ENCODE results near the gene CD320. TPM values are rescaled to one million over a fixed set of nuclear protein-coding genes. Genes with fewer than 3 reads are reported as not detected.

CD320 gene
- polyA plus RNA-seq, 1 experiment, result 22.6 TPM

DNA sequence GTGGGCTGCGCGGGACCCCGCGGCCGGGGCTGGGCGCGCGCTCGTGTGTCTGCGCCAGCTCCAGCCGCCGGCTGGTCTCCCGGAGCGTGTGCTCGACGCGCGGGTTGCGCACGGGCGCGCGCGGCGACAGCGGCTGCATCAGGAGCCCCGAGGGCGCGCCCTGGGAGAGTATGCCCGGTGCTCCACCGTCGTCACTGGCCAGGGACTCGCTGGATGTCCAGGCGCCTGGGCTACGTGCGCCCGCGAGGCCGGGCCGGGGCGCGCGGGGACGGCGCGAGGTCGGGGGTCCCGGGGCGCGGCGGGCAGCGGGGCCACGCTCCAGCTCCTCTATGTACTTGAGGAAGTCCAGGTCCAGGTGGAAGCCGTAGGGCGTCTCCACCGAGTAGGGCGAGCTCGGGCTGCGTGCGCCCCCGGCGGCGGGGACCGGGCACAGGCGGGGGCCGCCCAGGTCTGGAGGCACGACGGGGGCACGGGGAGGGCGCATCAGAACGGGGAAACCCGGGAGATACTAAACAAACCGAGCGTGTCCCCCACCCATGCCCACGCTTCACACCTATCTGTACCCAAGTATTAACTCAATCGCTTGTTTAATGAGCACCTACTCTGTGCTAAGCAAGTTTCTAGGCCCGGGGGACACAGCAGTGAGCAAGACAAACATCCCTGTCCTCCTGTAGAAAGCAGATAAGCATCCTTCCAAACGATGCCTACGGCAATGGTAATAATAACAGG lies 27.3 kb upstream of the CD320 start:
- no peaks in the 10 kb centered on the region; the same call in 1 of the 2 replicates for H3K9me3 ChIP-seq (ENCODE audit: control insufficient read depth, insufficient read depth, low read length)
- no peak for DNase-seq (ENCODE audit: low read depth, low spot score)
- H3K4me3 ChIP-seq (ENCODE audit: low read depth, low read length), result peak overlapping the region; percentile 32; the same call in 1 of the 2 replicates
- no peak overlapping the region for H3K27ac ChIP-seq (ENCODE audit: low read depth, low read length)
- TF ChIP-seq CTCF (IDR thresholded peaks at IDR 0.05; ENCODE audit: low read depth, low read length), result 0 out of 2 replicates have a peak, but pooled peaks have one; percentile 9
- CTCF ChIA-PET, result interaction anchor here (0.6 to 1.7 kb wide), 2 partner anchors 18 to 61 kb away, joined by 3 to 8 read pairs; no protein-coding TSS in a partner anchor
- POLR2A ChIA-PET, result interaction anchor here (0.5 to 2.5 kb wide), 6 partner anchors 8 to 259 kb away, joined by 3 to 11 read pairs (median 4); partner anchors contain the start of genes MARCHF2, NDUFA7 and RPS28
- H3K27me3 ChIP-seq (ENCODE audit: control insufficient read depth, insufficient read depth, low read length), result peaks cover 31% of the 10 kb centered on the region

DNA sequence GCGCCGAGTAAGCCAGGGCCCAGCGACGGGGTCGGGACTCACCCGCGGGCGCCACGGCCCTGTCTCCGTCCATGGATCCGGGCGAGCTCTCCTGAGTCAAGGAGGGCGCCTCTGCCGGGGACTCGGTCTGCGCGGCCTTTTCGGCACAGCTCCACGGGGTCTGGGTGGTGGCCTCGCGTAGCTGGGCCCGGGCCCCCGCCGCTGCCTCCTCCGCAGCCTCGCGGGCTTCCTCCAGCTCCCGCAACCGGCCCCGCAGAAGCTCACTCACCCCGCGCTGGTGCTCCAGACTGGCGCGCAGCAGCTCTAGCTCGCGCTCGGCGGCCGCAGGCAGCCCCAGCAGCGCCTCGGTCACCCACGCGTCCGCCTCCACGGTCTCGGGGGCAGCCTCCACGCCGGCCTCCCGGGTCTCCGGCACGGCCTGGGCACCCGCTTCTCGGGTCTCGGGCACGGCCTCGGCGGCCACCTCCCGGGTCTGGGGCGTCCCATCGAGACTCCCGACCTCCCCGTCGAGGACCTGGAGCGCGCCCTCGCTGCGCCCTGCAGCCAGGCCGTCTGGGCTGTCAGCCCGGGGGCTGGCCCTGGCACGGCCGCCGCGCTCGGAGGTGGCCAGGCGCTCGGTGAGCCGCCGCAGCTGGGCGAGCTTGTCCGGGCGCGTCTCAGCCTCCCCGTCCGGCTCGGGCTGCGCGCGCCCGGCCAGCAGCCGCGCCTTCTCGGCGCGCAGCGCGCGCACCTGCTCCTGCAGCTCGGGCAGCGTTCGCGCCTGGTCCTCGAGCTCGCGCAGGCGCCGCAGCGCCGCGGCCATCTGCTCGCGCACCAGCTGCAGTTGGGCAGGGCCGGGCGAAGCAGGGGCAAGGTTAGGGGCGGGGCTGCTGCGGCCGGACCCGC lies 26.5 kb upstream of the CD320 start:
- Histone ChIP-seq H3K4me3 (ENCODE audit: low read depth, low read length) (peak overlapping the region; percentile 32; the same call in 1 of the 2 replicates), H3K27me3 (ENCODE audit: control insufficient read depth, insufficient read depth, low read length) (peaks cover 27% of the 10 kb centered on the region), H3K9me3 (ENCODE audit: control insufficient read depth, insufficient read depth, low read length) (no peaks in the 10 kb centered on the region; the same call in 1 of the 2 replicates), H3K27ac (ENCODE audit: low read depth, low read length) (no peak overlapping the region)
- ChIA-PET POLR2A (interaction anchor here (0.5 to 2.5 kb wide), 6 partner anchors 9 to 89 kb away, joined by 3 to 11 read pairs (median 4); partner anchors contain the start of genes NDUFA7 and RPS28), CTCF (interaction anchor here (1.7 kb wide), 1 partner anchor 19 kb away, joined by 8 read pairs; no protein-coding TSS in a partner anchor)
- no peak for TF ChIP-seq CTCF (IDR thresholded peaks at IDR 0.05; ENCODE audit: low read depth, low read length)
- no peak for DNase-seq (ENCODE audit: low read depth, low spot score)

- POLR2A ChIA-PET, result interaction anchor here (1.3 to 2.5 kb wide), 3 partner anchors 8 to 12 kb away, joined by 3 to 11 read pairs (median 4); partner anchors contain the start of genes NDUFA7 and RPS28
- Histone ChIP-seq H3K27me3 (ENCODE audit: control insufficient read depth, insufficient read depth, low read length) (peaks cover 27% of the 10 kb centered on the region), H3K4me3 (ENCODE audit: low read depth, low read length) (no peak overlapping the region), H3K27ac (ENCODE audit: low read depth, low read length) (no peak overlapping the region), H3K9me3 (ENCODE audit: control insufficient read depth, insufficient read depth, low read length) (no peaks in the 10 kb centered on the region; the same call in 1 of the 2 replicates)
- no peak for TF ChIP-seq CTCF (IDR thresholded peaks at IDR 0.05; ENCODE audit: low read depth, low read length)
- DNase-seq (ENCODE audit: low read depth, low spot score), result no peak
- CTCF ChIA-PET, result interaction anchor here (1.7 kb wide), 1 partner anchor 20 kb away, joined by 8 read pairs; no protein-coding TSS in a partner anchor
Measured at GRCh38 chr19:8333767-8334457, 25.8 kb upstream of the CD320 start.

DNA sequence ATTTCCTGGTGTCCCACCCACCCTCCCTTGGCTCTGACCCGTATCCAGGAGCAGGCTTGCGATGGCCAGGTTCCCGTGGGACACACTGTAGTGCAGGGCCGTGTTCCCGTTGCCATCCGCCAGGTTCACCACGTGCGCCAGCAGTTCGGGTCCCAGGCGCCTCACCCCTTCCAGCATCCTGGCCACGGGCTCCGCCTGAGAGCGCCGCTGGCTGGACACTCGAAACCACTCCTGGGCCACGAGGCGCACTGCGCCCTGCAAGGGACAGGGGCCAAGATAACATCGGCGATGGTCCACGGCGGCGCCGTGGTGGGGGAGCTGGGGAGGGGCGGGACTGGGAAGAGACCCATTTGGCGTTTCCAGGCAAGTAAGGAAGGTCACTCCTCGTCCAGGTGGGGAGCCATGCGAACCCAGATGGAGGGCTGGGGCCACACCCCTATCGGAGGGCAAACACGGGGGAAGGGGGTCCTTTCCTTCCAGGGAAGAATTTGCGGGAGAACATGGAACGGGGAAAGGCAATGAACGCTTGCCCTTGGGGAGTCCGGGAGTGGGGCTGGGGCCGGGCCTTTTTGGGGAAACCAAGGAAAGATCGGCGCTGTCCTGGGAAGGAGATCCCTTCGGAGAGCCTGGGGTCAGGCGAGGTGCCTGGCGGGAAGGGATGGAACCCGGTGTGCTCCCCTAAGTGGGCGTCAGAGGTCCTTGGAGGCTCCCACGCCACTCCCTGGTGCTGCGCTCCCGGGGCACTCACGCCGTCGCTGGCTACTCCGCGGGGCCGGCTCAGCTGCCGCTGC lies 25.0 kb upstream of the CD320 start:
- POLR2A ChIA-PET, result interaction anchor here (1.4 kb wide), 1 partner anchor 7 kb away, joined by 3 read pairs; no protein-coding TSS in a partner anchor
- TF ChIP-seq CTCF (IDR thresholded peaks at IDR 0.05; ENCODE audit: low read depth, low read length), result no peak
- Histone ChIP-seq H3K27ac (ENCODE audit: low read depth, low read length) (no peak overlapping the region), H3K4me3 (ENCODE audit: low read depth, low read length) (no peak overlapping the region), H3K9me3 (ENCODE audit: control insufficient read depth, insufficient read depth, low read length) (no peaks in the 10 kb centered on the region; the same call in 1 of the 2 replicates), H3K27me3 (ENCODE audit: control insufficient read depth, insufficient read depth, low read length) (peaks cover 27% of the 10 kb centered on the region)
- CTCF ChIA-PET, result no interaction called here
- no peak for DNase-seq (ENCODE audit: low read depth, low spot score)
